Neutrophil (primary cell): Measurements from ENCODE around the gene TBC1D20.
"Not testable (repeated sequence)": the region's sequence is repeated elsewhere in the genome, so short reads cannot be mapped to it uniquely, and the experiment has no call there.

ENCODE experiments used
- H3K27ac ChIP-seq: fragments of 200-600 bp; sonication (generic); 2 replicates; pipeline ENCODE4 v1.5.1; 2016; ENCODE audit warnings: mild to moderate bottlenecking, moderate library complexity
- H3K27me3 ChIP-seq: fragments of 200-600 bp; sonication (generic); 2 replicates; pipeline ENCODE4 v1.6.0; 2016; ENCODE audit warnings: mild to moderate bottlenecking
- H3K36me3 ChIP-seq: fragments of 200-600 bp; sonication (generic); 2 replicates; pipeline ENCODE4 v1.5.1; 2017
- H3K4me1 ChIP-seq, 2 experiments: fragments of 200-600 bp in 1 of 2; sonication (generic) in 1 of 2; 1 replicate in 1 of 2; 2 replicates in 1 of 2; pipeline versions ENCODE4 v1.5.1 to v1.6.1; 2013 to 2016; ENCODE audit warnings: low read depth in 1 of 2, low read length in 1 of 2, mild to moderate bottlenecking in 1 of 2, moderate library complexity in 1 of 2; ENCODE audit not compliant: control insufficient read depth in 1 of 2, insufficient read depth in 1 of 2
- H3K4me3 ChIP-seq, 2 experiments: fragments of 200-600 bp in 1 of 2; sonication (generic) in 1 of 2; 1 replicate in 1 of 2; 2 replicates in 1 of 2; pipeline ENCODE4 v1.5.1; 2013 to 2016; ENCODE audit warnings: low read depth in 1 of 2, low read length in 1 of 2, mild to moderate bottlenecking in 1 of 2, moderate library complexity in 1 of 2
- H3K9me3 ChIP-seq: fragments of 200-600 bp; sonication (generic); 2 replicates; pipeline ENCODE4 v1.5.1; 2016
- CTCF ChIP-seq: fragments of 200-600 bp; sonication (generic); IDR thresholded peaks from 2 replicates; pipeline ENCODE4 v1.5.1; 2016; ENCODE audit warnings: antibody characterized with exemption

Gene TBC1D20

GRCh38 chr20:388034-388994, 74.0 kb downstream of the TBC1D20 start:
- H3K4me1 ChIP-seq: peaks cover 6 to 14% of the 10 kb centered on the region in 2 experiments
- H3K27me3 ChIP-seq: no peaks in the 10 kb centered on the region
- H3K4me3 ChIP-seq: no peak overlapping the region
- H3K27ac ChIP-seq: no peak overlapping the region
- no peak for TF ChIP-seq CTCF
- H3K36me3 ChIP-seq: peaks cover 57% of the 10 kb centered on the region
- H3K9me3 ChIP-seq: no peaks in the 10 kb centered on the region

- Histone ChIP-seq H3K36me3 (peaks cover 49% of the 10 kb centered on the region), H3K4me3 (no peak overlapping the region), H3K9me3 (no peaks in the 10 kb centered on the region), H3K4me1 (peaks cover 8 to 21% of the 10 kb centered on the region in 2 experiments), H3K27ac (no peak overlapping the region), H3K27me3 (no peaks in the 10 kb centered on the region)
- no peak for TF ChIP-seq CTCF
Measured at GRCh38 chr20:387520-387919, 74.8 kb downstream of the TBC1D20 start.

- not testable (repeated sequence) for H3K27me3 ChIP-seq, H3K4me3 ChIP-seq, H3K9me3 ChIP-seq
- peaks cover 40% of the 10 kb centered on the region for H3K36me3 ChIP-seq
- H3K27ac ChIP-seq: peak overlapping the region; percentile 59
- H3K4me1 ChIP-seq: peaks cover 15 to 29% of the 10 kb centered on the region in 2 experiments
Measured at GRCh38 chr20:386634-387033, 75.7 kb downstream of the TBC1D20 start.
